GM12878 (cell line): ENCODE results near the gene RAPSN. TPM values are rescaled to one million over a fixed set of nuclear protein-coding genes. Genes with fewer than 3 reads are reported as not detected.

ENCODE experiments used
- ATAC-seq: fragments of 200-7000 bp; cut with Tn5 transposase; 3 replicates; pipeline ENCODE4 v1.9.1; 2020; ENCODE audit warnings: mild to moderate bottlenecking, moderate library complexity
- BruUV-seq: library from RNA; stranded (reverse); fragments of 400-500 nt; replicated peaks from 2 replicates; lab custom pipeline; 2021; lab: Mats Ljungman, UMichigan
- CTCF ChIA-PET: fragments of 300-600 bp; sonication (Branson Sonifier 250); formaldehyde crosslinking; extraction: SDS; loops from one replicate; lab custom pipeline; 2021; ENCODE audit warnings: inconsistent platforms; lab: Yijun Ruan, JAX
- POLR2A ChIA-PET: fragments of 350-600 bp; formaldehyde crosslinking; extraction: SDS; loops from one replicate; lab custom pipeline; 2021; ENCODE audit warnings: inconsistent platforms; lab: Charles Lee
- RAD21 ChIA-PET: fragments of 300-600 bp; sonication (Branson Sonifier 250); formaldehyde crosslinking; loops from one replicate; lab custom pipeline; 2023; ENCODE audit warnings: antibody characterized with exemption; ENCODE audit not compliant: unreplicated experiment; lab: Charles Lee
- SMC1A ChIA-PET: fragments of 300-600 bp; sonication (Branson Sonifier 250); formaldehyde crosslinking; loops from one replicate; lab custom pipeline; 2023; ENCODE audit not compliant: unreplicated experiment, uncharacterized antibody; lab: Charles Lee
- DNase-seq: peaks from one replicate; pipeline ENCODE4 v3.0.0-alpha.2; 2011; ENCODE audit warnings: low read depth, low spot score
- FAIRE-seq: peaks from 3 replicates; lab custom pipeline; 2011; peaks lifted over from hg19 to GRCh38; lab: Jason Lieb, UNC
- H2AFZ ChIP-seq: 2 replicates; pipeline ENCODE4 v1.6.0; 2011; ENCODE audit warnings: low read depth, low read length, control low read depth; ENCODE audit not compliant: control insufficient read depth
- H3K27ac ChIP-seq: 2 replicates; pipeline ENCODE4 v1.5.1; 2011; ENCODE audit warnings: control low read depth; ENCODE audit not compliant: control insufficient read depth, insufficient read depth
- H3K27me3 ChIP-seq, 2 experiments: replicated peaks in 1 of 2; 2 replicates each; pipeline versions ENCODE4 v1.6.0 to v1.6.1; 2011; ENCODE audit warnings: low read length in 1 of 2; ENCODE audit not compliant: control insufficient read depth in 2 of 2, insufficient read depth in 2 of 2
- H3K36me3 ChIP-seq, 2 experiments: 2 replicates each; pipeline ENCODE4 v1.5.1; 2011; ENCODE audit warnings: low read length in 1 of 2; ENCODE audit not compliant: control insufficient read depth in 2 of 2, insufficient read depth in 2 of 2
- H3K4me1 ChIP-seq: 2 replicates; pipeline ENCODE4 v1.6.1; 2011; ENCODE audit warnings: mild to moderate bottlenecking, low read length, moderate library complexity, mixed read lengths; ENCODE audit not compliant: control insufficient read depth, insufficient read depth
- H3K4me2 ChIP-seq: 2 replicates; pipeline ENCODE4 v1.6.0; 2011; ENCODE audit warnings: control low read depth; ENCODE audit not compliant: control insufficient read depth, insufficient read depth
- H3K4me3 ChIP-seq: fragments of 200-600 bp; sonication (generic); 2 replicates; pipeline ENCODE4 v1.5.1; 2016
- H3K79me2 ChIP-seq: 2 replicates; pipeline ENCODE4 v1.6.0; 2011; ENCODE audit warnings: low read length; ENCODE audit not compliant: control insufficient read depth, insufficient read depth
- H3K9ac ChIP-seq: 2 replicates; pipeline ENCODE4 v1.8.0; 2011; ENCODE audit warnings: low read length, control low read depth, mixed read lengths; ENCODE audit not compliant: control insufficient read depth, insufficient read depth
- H3K9me3 ChIP-seq: replicated peaks from 3 replicates; pipeline ENCODE4 v1.5.1; 2011; ENCODE audit warnings: mild to moderate bottlenecking, low read length; ENCODE audit not compliant: control insufficient read depth, insufficient read depth
- H4K20me1 ChIP-seq: 2 replicates; pipeline ENCODE4 v1.6.0; 2011; ENCODE audit not compliant: control insufficient read depth, insufficient read depth
- KLF5 ChIP-seq: fragments of 450-650 bp; IDR thresholded peaks from 2 replicates; pipeline ENCODE4 v1.6.1; 2014; ENCODE audit warnings: mild to moderate bottlenecking; ENCODE audit not compliant: partially characterized antibody
- MEF2A ChIP-seq: IDR thresholded peaks from 2 replicates; pipeline ENCODE4 v1.6.1; 2011; ENCODE audit warnings: low read depth, mild to moderate bottlenecking, low read length, moderate library complexity; ENCODE audit not compliant: insufficient read depth
- MEF2B ChIP-seq: fragments of 450-650 bp; IDR thresholded peaks from 2 replicates; pipeline ENCODE4 v1.6.1; 2018; ENCODE audit warnings: mild to moderate bottlenecking, moderate library complexity; ENCODE audit not compliant: partially characterized antibody, poor library complexity, severe bottlenecking
- RAD21 ChIP-seq: IDR thresholded peaks from 2 replicates; pipeline ENCODE4 v1.6.1; 2011; ENCODE audit warnings: mild to moderate bottlenecking, low read depth, low read length, moderate library complexity; ENCODE audit not compliant: insufficient read depth
- WGBS: methylation state at CpG from one replicate; pipeline ENCODE4 v1.1.6; 2016; ENCODE audit warnings: low lambda C conversion rate; ENCODE audit not compliant: insufficient replicate concordance, insufficient coverage; ENCODE audit errors: missing lambda C conversion rate; 5-methylcytosine and 5-hydroxymethylcytosine counted together
- in situ Hi-C: fragments of 300-500 bp; cut with MboI; formaldehyde crosslinking; loops from 9 replicates; pipeline ENCODE4 v1.14.3; 2018; ENCODE audit warnings: mixed read lengths
- intact Hi-C: fragments of 100-400 bp; cut with micrococcal nuclease; formaldehyde crosslinking; loops from one replicate; pipeline ENCODE4 v1.14.2; 2022; ENCODE audit not compliant: unreplicated experiment
- polyA plus RNA-seq, 11 experiments: library from polyadenylated mRNA; depleted of rRNA in 4 of 11; unstranded in 6 of 11; stranded (reverse) in 5 of 11; fragments of >200 nt; fragmentation: Nextera tagmentation in 4 of 11; fragmentation: Illumina TruSeq in 1 of 11; extraction: Ambion mirVana in 4 of 11; extraction: Trizol in 1 of 11; gene quantifications; 1 replicate in 1 of 11; 2 replicates in 10 of 11; pipeline versions ENCODE4 v1.2.1 to v1.2.3, GENCODE V29; 2011 to 2016; ENCODE audit warnings: inconsistent platforms in 2 of 11, missing spikeins in 2 of 11, low read depth in 1 of 11
- total RNA-seq, 4 experiments: library from RNA; depleted of rRNA in 3 of 4; stranded (reverse); fragments of >200 nt in 3 of 4; fragmentation: Illumina TruSeq in 1 of 4; extraction: Trizol in 1 of 4; gene quantifications; 2 replicates each; pipeline versions ENCODE4 v1.2.1 to v1.2.3, GENCODE V29; 2013 to 2021
- TF ChIP-seq, protein P1 (sequence below): fragments of 450-650 bp; conservative IDR thresholded peaks from 2 replicates; pipeline ENCODE4 v1.6.1; 2017; ENCODE audit warnings: mild to moderate bottlenecking, moderate library complexity
- TF ChIP-seq, protein P2 (sequence below): fragments of 450-650 bp; IDR thresholded peaks from 2 replicates; pipeline ENCODE4 v1.6.1; 2017; ENCODE audit warnings: mild to moderate bottlenecking
- TF ChIP-seq, protein P3 (sequence below): fragments of 450-650 bp; formaldehyde crosslinking; IDR thresholded peaks from 2 replicates; pipeline ENCODE4 v1.5.0; 2022; ENCODE audit warnings: mild to moderate bottlenecking, missing genetic modification characterization
- TF ChIP-seq, protein P4 (sequence below): IDR thresholded peaks from 2 replicates; pipeline ENCODE4 v1.6.1; 2012; ENCODE audit warnings: low read depth, low read length, improper control_type of control experiment
- TF ChIP-seq, protein P5 (sequence below): IDR thresholded peaks from 2 replicates; pipeline ENCODE4 v1.6.1; 2011; ENCODE audit warnings: low read depth, mild to moderate bottlenecking, low read length, moderate library complexity, borderline replicate concordance; ENCODE audit errors: extremely low read depth

RAPSN gene
- total and polyA plus RNA-seq, 10 of the 15 experiments (the other 5 are each of a cell fraction or from before 2014, with no cell fraction given): 0.08 to 0.23 (median 0.14) TPM; not detected in 6

DNA sequence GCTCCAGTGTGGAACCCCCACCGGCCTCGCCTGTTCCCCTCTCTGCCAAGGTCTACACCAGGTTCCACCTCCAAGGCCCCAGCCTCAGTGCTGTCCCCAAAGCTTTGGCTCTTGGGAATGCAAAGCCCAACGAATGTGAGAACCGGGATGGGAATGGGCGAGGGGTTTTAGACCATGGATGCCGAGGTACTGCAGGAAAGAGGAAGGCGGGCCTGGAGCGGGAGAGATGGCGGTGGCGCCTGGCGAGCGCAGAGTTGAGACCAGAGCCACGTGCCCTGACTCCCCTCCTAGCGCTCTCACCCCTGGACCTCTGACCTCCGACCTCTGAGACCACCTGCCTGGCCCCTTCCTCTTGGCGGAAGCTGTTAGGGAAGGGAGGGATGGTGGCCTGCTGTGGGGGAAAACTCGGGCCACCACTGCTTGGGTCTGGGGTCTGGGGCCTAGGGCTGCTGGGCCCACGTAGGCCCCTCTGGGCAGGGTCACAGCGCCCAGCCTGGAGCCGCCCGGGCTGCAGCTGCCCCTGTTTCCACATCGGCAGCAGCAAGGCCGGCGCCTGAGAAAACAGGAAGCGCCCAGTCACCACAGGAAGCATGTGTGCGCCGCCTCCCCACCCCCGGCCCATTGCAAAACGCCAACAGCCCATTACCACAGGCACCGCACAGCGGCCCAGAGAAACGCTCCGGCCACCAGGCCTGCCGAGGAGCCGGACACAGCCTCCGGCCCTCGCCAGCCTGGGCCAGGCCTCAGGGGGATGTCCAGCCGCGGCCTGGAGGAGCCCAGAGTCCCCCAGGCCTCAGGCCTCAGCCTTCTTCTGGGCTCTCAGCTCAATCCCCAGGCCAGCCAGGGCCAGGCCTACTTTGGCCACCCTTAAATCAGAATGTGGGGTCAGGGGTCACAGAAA lies 54.4 kb downstream of the RAPSN start:
- Histone ChIP-seq H3K4me3 (peak overlapping the region; percentile 25; the same call in 1 of the 2 replicates), H3K4me2 (peak overlapping the region; percentile 72), H2AFZ (peak overlapping the region; percentile 83), H4K20me1 (no peaks in the 10 kb centered on the region), H3K4me1 (peaks cover 51% of the 10 kb centered on the region), H3K27me3 (no peaks in the 10 kb centered on the region), H3K36me3 (no peaks in the 10 kb centered on the region; a peak in 1 of 4 replicates), H3K27ac (peak overlapping the region; percentile 93), H3K9me3 (no peaks in the 10 kb centered on the region), H3K79me2 (no peaks in the 10 kb centered on the region; the same call in 1 of the 2 replicates), H3K9ac (peak overlapping the region; percentile 78)
- DNase-seq (no peak), FAIRE-seq (peak; percentile 89), ATAC-seq (peak; percentile 73)
- intact Hi-C loops: no loop called here
- WGBS: 34% methylated on average over 33 of the region's 39 CpGs
- SMC1A ChIA-PET: interaction anchor here (1.2 to 5.0 kb wide), 3 partner anchors 11 to 21 kb away, joined by 3 to 36 read pairs (median 23); partner anchors contain the start of gene SPI1
- RAD21 ChIA-PET: interaction anchor here (1.0 to 1.8 kb wide), 3 partner anchors 13 to 16 kb away, joined by 4 to 8 read pairs (median 4); partner anchors contain the start of gene SPI1
- CTCF ChIA-PET: interaction anchor here (1.6 to 3.4 kb wide), 2 partner anchors 12 to 21 kb away, joined by 5 to 40 read pairs; no protein-coding TSS in a partner anchor
- TSS peak; percentile 85 for BruUV-seq
- POLR2A ChIA-PET: interaction anchor here (0.6 to 8.5 kb wide), 3 partner anchors 11 to 27 kb away, joined by 5 to 94 read pairs (median 5); partner anchors contain the start of gene SPI1
- in situ Hi-C loops: no loop called here
- TF ChIP-seq, protein P1, sequence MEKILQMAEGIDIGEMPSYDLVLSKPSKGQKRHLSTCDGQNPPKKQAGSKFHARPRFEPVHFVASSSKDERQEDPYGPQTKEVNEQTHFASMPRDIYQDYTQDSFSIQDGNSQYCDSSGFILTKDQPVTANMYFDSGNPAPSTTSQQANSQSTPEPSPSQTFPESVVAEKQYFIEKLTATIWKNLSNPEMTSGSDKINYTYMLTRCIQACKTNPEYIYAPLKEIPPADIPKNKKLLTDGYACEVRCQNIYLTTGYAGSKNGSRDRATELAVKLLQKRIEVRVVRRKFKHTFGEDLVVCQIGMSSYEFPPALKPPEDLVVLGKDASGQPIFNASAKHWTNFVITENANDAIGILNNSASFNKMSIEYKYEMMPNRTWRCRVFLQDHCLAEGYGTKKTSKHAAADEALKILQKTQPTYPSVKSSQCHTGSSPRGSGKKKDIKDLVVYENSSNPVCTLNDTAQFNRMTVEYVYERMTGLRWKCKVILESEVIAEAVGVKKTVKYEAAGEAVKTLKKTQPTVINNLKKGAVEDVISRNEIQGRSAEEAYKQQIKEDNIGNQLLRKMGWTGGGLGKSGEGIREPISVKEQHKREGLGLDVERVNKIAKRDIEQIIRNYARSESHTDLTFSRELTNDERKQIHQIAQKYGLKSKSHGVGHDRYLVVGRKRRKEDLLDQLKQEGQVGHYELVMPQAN: no peak
- TF ChIP-seq, protein P2, sequence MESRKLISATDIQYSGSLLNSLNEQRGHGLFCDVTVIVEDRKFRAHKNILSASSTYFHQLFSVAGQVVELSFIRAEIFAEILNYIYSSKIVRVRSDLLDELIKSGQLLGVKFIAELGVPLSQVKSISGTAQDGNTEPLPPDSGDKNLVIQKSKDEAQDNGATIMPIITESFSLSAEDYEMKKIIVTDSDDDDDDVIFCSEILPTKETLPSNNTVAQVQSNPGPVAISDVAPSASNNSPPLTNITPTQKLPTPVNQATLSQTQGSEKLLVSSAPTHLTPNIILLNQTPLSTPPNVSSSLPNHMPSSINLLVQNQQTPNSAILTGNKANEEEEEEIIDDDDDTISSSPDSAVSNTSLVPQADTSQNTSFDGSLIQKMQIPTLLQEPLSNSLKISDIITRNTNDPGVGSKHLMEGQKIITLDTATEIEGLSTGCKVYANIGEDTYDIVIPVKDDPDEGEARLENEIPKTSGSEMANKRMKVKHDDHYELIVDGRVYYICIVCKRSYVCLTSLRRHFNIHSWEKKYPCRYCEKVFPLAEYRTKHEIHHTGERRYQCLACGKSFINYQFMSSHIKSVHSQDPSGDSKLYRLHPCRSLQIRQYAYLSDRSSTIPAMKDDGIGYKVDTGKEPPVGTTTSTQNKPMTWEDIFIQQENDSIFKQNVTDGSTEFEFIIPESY: peak; percentile 50; the same call in 1 of the 2 replicates
- TF ChIP-seq, protein P3, sequence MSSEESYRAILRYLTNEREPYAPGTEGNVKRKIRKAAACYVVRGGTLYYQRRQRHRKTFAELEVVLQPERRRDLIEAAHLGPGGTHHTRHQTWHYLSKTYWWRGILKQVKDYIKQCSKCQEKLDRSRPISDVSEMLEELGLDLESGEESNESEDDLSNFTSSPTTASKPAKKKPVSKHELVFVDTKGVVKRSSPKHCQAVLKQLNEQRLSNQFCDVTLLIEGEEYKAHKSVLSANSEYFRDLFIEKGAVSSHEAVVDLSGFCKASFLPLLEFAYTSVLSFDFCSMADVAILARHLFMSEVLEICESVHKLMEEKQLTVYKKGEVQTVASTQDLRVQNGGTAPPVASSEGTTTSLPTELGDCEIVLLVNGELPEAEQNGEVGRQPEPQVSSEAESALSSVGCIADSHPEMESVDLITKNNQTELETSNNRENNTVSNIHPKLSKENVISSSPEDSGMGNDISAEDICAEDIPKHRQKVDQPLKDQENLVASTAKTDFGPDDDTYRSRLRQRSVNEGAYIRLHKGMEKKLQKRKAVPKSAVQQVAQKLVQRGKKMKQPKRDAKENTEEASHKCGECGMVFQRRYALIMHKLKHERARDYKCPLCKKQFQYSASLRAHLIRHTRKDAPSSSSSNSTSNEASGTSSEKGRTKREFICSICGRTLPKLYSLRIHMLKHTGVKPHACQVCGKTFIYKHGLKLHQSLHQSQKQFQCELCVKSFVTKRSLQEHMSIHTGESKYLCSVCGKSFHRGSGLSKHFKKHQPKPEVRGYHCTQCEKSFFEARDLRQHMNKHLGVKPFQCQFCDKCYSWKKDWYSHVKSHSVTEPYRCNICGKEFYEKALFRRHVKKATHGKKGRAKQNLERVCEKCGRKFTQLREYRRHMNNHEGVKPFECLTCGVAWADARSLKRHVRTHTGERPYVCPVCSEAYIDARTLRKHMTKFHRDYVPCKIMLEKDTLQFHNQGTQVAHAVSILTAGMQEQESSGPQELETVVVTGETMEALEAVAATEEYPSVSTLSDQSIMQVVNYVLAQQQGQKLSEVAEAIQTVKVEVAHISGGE: no peak
- TF ChIP-seq, protein P4, sequence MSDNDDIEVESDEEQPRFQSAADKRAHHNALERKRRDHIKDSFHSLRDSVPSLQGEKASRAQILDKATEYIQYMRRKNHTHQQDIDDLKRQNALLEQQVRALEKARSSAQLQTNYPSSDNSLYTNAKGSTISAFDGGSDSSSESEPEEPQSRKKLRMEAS: peak; percentile 69
- TF ChIP-seq KLF5 (peak; percentile 74), MEF2B (no peak), MEF2A (no peak), RAD21 (no peak)
- TF ChIP-seq, protein P5, sequence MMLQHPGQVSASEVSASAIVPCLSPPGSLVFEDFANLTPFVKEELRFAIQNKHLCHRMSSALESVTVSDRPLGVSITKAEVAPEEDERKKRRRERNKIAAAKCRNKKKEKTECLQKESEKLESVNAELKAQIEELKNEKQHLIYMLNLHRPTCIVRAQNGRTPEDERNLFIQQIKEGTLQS: no peak
